Smooth muscle cell (in vitro differentiated cells): ENCODE measurements around the gene C20orf144. TPM values are rescaled to one million over a fixed set of nuclear protein-coding genes. Genes with fewer than 3 reads are reported as not detected.

Experiments
- DNase-seq: peaks from one replicate; lab custom pipeline; 2025; ENCODE audit not compliant: unreplicated experiment; lab: John Stamatoyannopoulos, UW
- H2AFZ ChIP-seq: fragments of 200-600 bp; sonication (generic); 2 replicates; pipeline ENCODE4 v1.6.0; 2016; ENCODE audit warnings: antibody characterized with exemption, low read depth, mild to moderate bottlenecking
- H3F3A ChIP-seq: fragments of 200-600 bp; sonication (generic); 2 replicates; pipeline ENCODE4 v1.6.0; 2017; ENCODE audit warnings: antibody characterized with exemption, low read depth
- H3K27ac ChIP-seq: fragments of 200-600 bp; sonication (generic); 2 replicates; pipeline ENCODE4 v1.5.1; 2016; ENCODE audit warnings: low read depth, mild to moderate bottlenecking
- H3K27me3 ChIP-seq: fragments of 200-600 bp; sonication (generic); 2 replicates; pipeline ENCODE4 v1.6.1; 2016; ENCODE audit warnings: low read depth, mild to moderate bottlenecking
- H3K36me3 ChIP-seq: fragments of 200-600 bp; sonication (generic); 2 replicates; pipeline ENCODE4 v1.5.1; 2016; ENCODE audit warnings: low read depth
- H3K4me1 ChIP-seq: fragments of 200-600 bp; sonication (generic); 2 replicates; pipeline ENCODE4 v1.5.1; 2016; ENCODE audit warnings: low read depth
- H3K4me2 ChIP-seq: fragments of 200-600 bp; sonication (generic); 2 replicates; pipeline ENCODE4 v1.6.0; 2016; ENCODE audit warnings: mild to moderate bottlenecking
- H3K4me3 ChIP-seq: fragments of 200-600 bp; sonication (generic); 2 replicates; pipeline ENCODE4 v1.5.1; 2016; ENCODE audit warnings: mild to moderate bottlenecking
- H3K79me2 ChIP-seq: fragments of 200-600 bp; sonication (generic); 2 replicates; pipeline ENCODE4 v1.6.0; 2016; ENCODE audit warnings: low read depth, mild to moderate bottlenecking
- H3K9ac ChIP-seq: fragments of 200-600 bp; sonication (generic); 2 replicates; pipeline ENCODE4 v1.6.0; 2016; ENCODE audit warnings: low read depth
- H3K9me3 ChIP-seq: fragments of 200-600 bp; sonication (generic); replicated peaks from 2 replicates; pipeline ENCODE4 v1.5.1; 2016; ENCODE audit warnings: low read depth
- H4K20me1 ChIP-seq: fragments of 200-600 bp; sonication (generic); 2 replicates; pipeline ENCODE4 v1.6.0; 2016; ENCODE audit warnings: low read depth
- WGBS: methylation state at CpG from one replicate; pipeline ENCODE4 v1.1.7; 2016; ENCODE audit warnings: low lambda C conversion rate; 5-methylcytosine and 5-hydroxymethylcytosine counted together
- polyA plus RNA-seq: library from polyadenylated mRNA; unstranded; fragments of >200 nt; fragmentation: Nextera tagmentation; extraction: Ambion mirVana; gene quantifications from 2 replicates; pipeline ENCODE4 v1.2.1, GENCODE V29; 2016
- total RNA-seq: library from RNA; depleted of rRNA; stranded (reverse); fragments of >200 nt; gene quantifications from 2 replicates; pipeline ENCODE4 v1.2.3, GENCODE V29; 2014
- TF ChIP-seq, protein P1 (sequence below): fragments of 200-600 bp; sonication (generic); IDR thresholded peaks from 2 replicates; pipeline ENCODE4 v1.5.1; 2017; ENCODE audit warnings: borderline replicate concordance, mild to moderate bottlenecking, antibody characterized with exemption; ENCODE audit not compliant: insufficient read depth, poor library complexity, severe bottlenecking

Gene C20orf144
- total and polyA plus RNA-seq, 2 experiments from 2014 or later, result 0.73 to 1.1 TPM

DNA sequence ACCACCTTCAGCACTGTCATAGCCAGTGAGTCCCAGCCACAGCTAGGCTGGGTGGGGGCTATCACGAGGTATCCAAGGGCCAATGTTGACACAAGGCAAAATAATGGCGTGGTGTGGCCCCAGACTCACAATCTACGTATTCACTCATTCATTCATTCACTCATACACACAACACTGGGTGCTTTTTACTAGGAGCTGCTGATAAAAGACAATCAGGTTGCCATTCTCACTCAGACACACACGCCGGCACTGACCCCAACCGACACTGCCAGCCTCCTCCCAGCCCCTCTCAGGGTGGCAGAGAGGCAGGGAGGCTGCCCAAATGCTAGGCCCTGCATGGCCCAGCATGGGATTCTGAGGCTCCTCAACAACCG is 1.5 kb upstream of the C20orf144 start:
- Histone ChIP-seq H3K36me3 (peaks cover 6% of the 10 kb centered on the region), H3F3A (peaks cover 8% of the 10 kb centered on the region), H3K79me2 (peaks cover 5% of the 10 kb centered on the region), H4K20me1 (no peaks in the 10 kb centered on the region), H3K4me2 (no peak overlapping the region), H3K27ac (no peak overlapping the region), H3K27me3 (no peaks in the 10 kb centered on the region), H3K9ac (no peak overlapping the region), H2AFZ (no peak overlapping the region), H3K4me3 (no peak overlapping the region), H3K9me3 (no peaks in the 10 kb centered on the region), H3K4me1 (peaks cover 6% of the 10 kb centered on the region)
- TF ChIP-seq, protein P1, sequence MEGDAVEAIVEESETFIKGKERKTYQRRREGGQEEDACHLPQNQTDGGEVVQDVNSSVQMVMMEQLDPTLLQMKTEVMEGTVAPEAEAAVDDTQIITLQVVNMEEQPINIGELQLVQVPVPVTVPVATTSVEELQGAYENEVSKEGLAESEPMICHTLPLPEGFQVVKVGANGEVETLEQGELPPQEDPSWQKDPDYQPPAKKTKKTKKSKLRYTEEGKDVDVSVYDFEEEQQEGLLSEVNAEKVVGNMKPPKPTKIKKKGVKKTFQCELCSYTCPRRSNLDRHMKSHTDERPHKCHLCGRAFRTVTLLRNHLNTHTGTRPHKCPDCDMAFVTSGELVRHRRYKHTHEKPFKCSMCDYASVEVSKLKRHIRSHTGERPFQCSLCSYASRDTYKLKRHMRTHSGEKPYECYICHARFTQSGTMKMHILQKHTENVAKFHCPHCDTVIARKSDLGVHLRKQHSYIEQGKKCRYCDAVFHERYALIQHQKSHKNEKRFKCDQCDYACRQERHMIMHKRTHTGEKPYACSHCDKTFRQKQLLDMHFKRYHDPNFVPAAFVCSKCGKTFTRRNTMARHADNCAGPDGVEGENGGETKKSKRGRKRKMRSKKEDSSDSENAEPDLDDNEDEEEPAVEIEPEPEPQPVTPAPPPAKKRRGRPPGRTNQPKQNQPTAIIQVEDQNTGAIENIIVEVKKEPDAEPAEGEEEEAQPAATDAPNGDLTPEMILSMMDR, result no peak
- 93% methylated on average over 7 of the region's 7 CpGs for WGBS
- DNase-seq, result no peak

DNA sequence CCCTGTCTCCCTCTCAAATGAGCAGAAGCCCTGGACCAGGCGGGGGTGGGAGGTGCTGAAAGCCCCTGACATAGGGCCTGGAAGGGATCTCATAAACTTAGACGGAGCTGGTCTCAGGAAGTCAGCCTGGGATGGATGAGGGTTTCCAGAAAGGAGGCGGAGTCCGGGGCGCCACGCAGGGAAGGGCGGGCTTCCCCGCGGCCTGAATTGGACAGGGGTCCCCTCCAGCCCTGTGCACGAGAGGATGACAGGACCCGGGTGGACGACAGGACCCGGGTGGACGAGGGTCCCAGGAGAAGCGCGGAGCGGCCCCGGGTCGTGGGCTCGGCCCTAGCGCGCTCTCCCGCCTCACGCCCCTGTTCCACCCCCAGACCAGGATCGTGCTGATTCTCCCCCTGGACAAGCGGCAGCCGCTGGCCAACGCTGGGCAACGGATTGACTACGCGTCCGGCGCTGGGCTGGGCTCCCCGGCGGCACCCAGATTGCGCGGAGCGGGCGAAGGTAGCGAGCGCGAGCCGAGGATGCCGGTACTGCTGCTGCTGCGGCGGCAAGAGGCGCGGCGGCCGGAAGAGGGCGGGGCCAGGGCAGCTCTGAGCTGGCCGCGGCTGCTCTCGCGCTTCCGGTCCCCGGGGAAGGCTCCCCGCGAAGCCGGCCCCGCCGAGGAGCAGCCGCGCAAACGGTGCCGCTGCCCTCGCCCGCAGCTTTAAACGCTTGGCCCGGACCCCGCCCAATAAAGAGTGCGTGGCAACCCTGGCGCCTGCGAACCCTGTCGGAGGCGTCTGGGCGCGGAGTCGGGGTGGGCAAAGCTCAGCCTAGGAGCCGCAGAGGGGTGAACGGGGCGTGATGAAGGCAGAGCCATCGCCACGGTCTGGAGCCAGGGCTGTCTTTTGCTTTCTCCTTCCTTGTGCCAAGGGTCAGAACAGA is 1.3 kb downstream of the C20orf144 start:
- peak overlapping the region; percentile 66 for H3K9ac ChIP-seq
- H3K4me2 ChIP-seq, result peak overlapping the region; percentile 96
- no peaks in the 10 kb centered on the region for H3K27me3 ChIP-seq
- H3K36me3 ChIP-seq, result no peaks in the 10 kb centered on the region
- H3K9me3 ChIP-seq, result no peaks in the 10 kb centered on the region
- no peaks in the 10 kb centered on the region for H4K20me1 ChIP-seq
- TF ChIP-seq, protein P1, result no peak
- H3K4me3 ChIP-seq, result peak overlapping the region; percentile 75
- peaks cover 5% of the 10 kb centered on the region for H3K79me2 ChIP-seq
- peak overlapping the region; percentile 56 for H2AFZ ChIP-seq
- H3F3A ChIP-seq, result peaks cover 12% of the 10 kb centered on the region
- peak; percentile 59 for DNase-seq
- peak overlapping the region; percentile 63 for H3K27ac ChIP-seq
- H3K4me1 ChIP-seq, result peaks cover 6% of the 10 kb centered on the region
- WGBS, result under 1% methylated on average over 84 of the region's 84 CpGs

DNA sequence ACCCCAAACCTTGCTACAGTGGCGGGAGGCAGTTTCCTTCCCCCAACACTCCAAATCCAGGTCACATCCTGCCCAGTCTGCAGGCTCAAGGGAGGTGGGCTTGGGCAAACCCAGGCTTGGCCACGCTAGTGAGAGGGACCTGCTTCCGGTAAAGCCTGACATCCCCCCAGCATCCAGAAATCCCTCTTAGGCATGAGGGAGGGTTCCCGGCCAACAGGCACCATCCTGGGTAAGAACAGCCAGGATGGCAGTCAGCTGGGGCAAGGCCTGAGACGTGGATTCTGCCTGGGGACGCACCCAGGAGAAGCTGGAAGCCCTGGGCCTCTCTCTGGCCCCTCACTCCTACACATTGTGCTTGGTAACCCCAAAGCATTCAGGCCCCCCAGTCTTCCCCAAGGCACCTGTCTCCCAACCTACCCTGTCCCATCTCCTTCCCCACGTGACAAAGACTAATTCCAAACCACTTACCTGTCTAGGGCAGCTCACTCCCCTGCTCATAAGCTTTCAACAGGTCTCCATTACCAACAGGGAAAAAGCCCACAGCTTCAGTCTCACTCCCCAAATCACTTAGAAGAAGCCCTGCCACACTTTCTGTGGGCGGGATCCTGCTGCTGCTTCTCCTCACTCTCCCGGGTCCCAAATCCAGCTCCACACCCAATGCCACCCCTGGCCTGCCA is 2.1 kb downstream of the C20orf144 start:
- WGBS, result 54% methylated on average over 9 of the region's 9 CpGs
- Histone ChIP-seq H3K4me2 (peak overlapping the region; percentile 96), H3K4me3 (peak overlapping the region; percentile 75), H3K79me2 (peaks cover 5% of the 10 kb centered on the region), H3K36me3 (no peaks in the 10 kb centered on the region), H3K9me3 (no peaks in the 10 kb centered on the region), H3K9ac (peak overlapping the region; percentile 66), H3F3A (peaks cover 15% of the 10 kb centered on the region), H2AFZ (peak overlapping the region; percentile 56), H4K20me1 (no peaks in the 10 kb centered on the region), H3K27me3 (no peaks in the 10 kb centered on the region), H3K27ac (peak overlapping the region; percentile 63), H3K4me1 (peaks cover 6% of the 10 kb centered on the region)
- DNase-seq, result no peak
- TF ChIP-seq, protein P1, result no peak
